Measurements from ENCODE around the gene SLC19A1. TPM values are rescaled to one million over a fixed set of nuclear protein-coding genes. Genes with fewer than 3 reads are reported as not detected.

Gene SLC19A1
- total RNA-seq, 1 donor, result 7.4 TPM

DNA sequence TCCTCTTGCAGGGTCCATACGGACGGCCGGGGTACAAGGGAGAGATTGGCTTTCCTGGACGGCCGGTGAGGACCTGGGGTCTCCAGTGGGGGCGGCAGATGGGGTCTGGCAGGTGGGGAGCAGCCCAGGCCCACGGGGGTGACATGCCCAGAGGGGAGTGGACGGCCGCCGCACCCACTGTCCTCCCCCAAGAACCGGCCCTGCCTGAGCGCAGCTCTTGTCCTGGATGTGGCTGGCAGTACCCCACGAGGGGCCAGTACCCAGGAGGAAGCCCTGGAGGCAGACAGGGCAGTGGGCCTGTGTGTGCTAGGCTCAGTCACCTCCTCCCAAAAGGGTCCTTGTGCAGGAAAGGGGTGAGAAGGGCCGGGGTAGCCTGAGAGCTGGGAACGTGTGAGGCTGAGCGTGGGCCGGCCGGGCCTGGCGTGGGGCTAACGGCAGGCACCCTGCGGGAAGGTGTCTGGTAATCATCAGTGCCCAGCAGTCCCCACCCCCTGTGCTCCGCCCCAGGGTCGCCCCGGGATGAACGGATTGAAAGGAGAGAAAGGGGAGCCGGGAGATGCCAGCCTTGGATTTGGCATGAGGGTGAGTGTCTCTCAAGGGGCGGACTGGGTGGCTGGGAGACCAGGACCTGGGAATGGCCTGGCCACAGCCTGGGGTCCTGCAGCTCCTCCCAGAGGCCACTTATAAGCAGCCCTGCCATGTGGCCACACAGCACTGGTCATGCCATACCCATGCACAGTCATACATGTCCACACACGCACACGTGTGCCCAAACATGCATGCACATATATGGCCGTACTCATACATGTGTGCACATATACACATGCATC is 47.2 kb downstream of the SLC19A1 start:
- H3K4me3 ChIP-seq (ENCODE audit: low read depth, low read length), result no peak overlapping the region
- no peak for DNase-seq (ENCODE audit: low read depth)
- TF ChIP-seq, protein P1, sequence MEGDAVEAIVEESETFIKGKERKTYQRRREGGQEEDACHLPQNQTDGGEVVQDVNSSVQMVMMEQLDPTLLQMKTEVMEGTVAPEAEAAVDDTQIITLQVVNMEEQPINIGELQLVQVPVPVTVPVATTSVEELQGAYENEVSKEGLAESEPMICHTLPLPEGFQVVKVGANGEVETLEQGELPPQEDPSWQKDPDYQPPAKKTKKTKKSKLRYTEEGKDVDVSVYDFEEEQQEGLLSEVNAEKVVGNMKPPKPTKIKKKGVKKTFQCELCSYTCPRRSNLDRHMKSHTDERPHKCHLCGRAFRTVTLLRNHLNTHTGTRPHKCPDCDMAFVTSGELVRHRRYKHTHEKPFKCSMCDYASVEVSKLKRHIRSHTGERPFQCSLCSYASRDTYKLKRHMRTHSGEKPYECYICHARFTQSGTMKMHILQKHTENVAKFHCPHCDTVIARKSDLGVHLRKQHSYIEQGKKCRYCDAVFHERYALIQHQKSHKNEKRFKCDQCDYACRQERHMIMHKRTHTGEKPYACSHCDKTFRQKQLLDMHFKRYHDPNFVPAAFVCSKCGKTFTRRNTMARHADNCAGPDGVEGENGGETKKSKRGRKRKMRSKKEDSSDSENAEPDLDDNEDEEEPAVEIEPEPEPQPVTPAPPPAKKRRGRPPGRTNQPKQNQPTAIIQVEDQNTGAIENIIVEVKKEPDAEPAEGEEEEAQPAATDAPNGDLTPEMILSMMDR (IDR thresholded peaks at IDR 0.05; ENCODE audit: insufficient read depth, low read length), result no peak

DNA sequence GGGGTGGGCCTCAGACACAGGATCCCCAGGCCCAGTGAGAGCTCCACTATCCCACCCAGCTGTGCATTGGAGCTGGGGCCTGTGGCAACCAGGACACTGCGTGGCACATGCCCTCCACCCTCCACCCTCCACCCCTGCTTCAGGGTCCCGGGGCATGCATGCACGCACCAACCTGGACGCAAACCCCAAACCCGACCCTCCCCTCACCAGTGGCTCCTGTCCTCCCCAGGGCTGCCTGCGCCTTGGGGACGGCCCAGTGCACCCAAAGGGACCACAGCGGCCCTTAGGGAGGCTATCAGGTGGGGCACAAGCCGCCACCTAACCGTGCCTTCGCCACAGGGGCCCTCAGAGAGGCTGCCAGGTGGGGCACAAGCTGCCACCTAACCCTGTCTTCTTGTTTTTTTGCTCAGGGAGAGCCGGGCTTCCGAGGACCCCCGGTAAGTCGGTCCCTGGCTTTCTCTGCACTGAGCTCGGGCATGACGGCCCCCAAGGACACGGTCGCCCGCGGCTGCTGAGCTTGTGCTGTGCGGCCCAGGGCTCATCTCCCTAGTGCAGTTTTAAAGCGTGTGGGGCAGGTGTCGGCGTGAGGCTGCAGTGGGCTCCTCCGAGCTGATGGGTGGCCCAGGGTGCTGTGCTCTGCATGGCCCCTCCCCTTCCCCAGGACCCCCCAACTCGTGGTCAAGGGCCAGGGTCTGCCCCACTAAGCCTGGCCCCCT is 47.9 kb downstream of the SLC19A1 start:
- TF ChIP-seq, protein P1 (IDR thresholded peaks at IDR 0.05; ENCODE audit: insufficient read depth, low read length), result no peak
- no peak overlapping the region for H3K4me3 ChIP-seq (ENCODE audit: low read depth, low read length)
- DNase-seq (ENCODE audit: low read depth), result no peak

DNA sequence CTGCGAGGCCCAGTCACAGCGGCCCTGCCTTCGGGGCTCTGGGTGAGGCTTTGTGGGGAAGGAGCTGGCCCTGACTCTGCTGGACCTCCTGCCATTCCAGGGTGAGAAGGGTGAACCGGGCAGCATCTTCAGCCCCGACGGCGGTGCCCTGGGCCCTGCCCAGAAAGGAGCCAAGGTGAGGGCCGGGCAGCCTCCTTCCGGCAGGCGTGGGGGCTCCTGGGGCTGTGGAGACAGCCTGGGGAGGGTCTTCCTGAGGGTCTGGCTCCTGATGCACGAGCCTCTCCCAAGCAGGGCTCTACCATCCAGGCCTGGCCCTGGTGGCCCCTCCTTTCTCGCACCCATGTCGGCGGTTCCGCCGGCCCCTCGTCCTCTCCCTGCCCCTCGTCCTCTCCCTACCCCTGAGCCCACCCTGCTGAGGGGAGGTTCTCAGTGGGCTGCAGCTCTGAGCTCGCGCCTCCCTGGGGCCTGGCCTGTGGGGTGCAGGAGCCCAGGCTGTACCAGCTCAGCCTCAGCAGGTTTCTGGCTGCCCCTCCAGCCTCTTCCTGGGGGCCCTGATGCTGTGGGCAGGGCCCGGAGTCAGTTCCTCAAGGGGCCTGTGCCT is 48.7 kb downstream of the SLC19A1 start:
- TF ChIP-seq, protein P1 (IDR thresholded peaks at IDR 0.05; ENCODE audit: insufficient read depth, low read length), result no peak
- no peak overlapping the region for H3K4me3 ChIP-seq (ENCODE audit: low read depth, low read length)
- DNase-seq (ENCODE audit: low read depth), result no peak

DNA sequence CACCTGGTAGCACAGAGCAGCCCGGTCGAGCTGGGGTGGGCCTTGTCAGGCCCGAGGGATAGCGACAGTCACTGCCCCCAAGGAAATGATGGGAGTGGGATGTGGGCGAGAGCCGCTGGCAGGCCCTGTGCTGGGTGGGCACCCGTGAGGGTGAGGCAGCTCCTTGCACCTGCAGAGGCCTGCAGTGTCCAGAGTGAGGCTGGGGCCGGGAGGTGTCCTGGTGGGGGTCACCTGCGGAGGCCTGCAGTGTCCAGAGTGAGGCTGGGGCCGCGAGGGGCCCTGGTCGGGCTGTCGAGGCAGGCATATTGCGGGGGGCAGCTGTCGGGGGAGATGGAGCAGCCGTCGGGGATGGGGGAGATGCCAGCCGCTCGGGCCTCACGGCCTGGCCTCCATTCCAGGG is 49.5 kb downstream of the SLC19A1 start:
- TF ChIP-seq, protein P1 (IDR thresholded peaks at IDR 0.05; ENCODE audit: insufficient read depth, low read length), result no peak
- no peak overlapping the region for H3K4me3 ChIP-seq (ENCODE audit: low read depth, low read length)
- DNase-seq (ENCODE audit: low read depth), result no peak

DNA sequence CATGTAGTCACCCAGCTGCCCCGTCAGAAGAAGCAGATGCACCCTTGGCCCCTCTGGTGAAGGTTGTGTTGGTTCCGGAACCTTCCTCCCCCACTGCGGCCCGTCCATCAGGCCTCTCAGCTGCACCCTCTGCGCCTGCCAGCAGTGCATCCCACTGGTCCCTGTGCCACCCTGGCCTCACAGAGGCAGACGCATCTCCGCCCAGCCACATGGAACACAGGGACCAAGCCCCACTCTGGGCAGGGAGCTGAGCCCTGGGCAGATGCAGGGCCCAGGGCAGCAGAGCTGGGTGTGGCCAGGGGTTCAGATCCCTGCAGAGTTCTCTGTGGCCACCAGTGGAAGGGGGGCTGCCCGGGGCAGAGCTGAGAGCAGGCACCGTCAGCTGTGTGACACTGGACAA is 50.6 kb downstream of the SLC19A1 start:
- TF ChIP-seq, protein P1 (IDR thresholded peaks at IDR 0.05; ENCODE audit: insufficient read depth, low read length), result no peak
- H3K4me3 ChIP-seq (ENCODE audit: low read depth, low read length), result no peak overlapping the region
- no peak for DNase-seq (ENCODE audit: low read depth)

DNA sequence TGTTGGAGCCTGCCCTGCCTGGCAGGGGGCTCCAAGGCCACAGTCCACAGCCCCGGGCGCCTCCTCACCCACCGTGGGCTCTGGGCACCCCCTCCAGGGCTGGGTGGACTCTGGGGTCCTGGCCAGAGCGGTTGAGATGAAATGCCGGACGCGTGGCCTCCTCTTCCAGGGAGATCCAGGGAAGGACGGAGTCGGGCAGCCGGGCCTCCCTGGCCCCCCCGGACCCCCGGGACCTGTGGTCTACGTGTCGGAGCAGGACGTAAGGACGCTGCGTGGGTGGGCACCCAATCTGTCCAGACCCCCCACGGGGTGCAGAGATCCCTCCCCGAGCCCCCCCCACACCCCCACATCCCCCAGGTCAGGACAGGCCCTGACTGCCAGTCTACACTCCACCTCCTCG is 51.2 kb downstream of the SLC19A1 start:
- TF ChIP-seq, protein P1 (IDR thresholded peaks at IDR 0.05; ENCODE audit: insufficient read depth, low read length), result no peak
- H3K4me3 ChIP-seq (ENCODE audit: low read depth, low read length), result no peak overlapping the region
- no peak for DNase-seq (ENCODE audit: low read depth)
